HEK293T (cell line): ENCODE results near the gene FGFR2.

Experiments
- CTCF ChIA-PET: fragments of 350-600 bp; formaldehyde crosslinking; extraction: SDS; loops from one replicate; lab custom pipeline; 2021; ENCODE audit warnings: antibody characterized with exemption, inconsistent platforms; lab: Yijun Ruan, JAX
- POLR2A ChIA-PET: fragments of 350-600 bp; formaldehyde crosslinking; extraction: SDS; loops from one replicate; lab custom pipeline; 2020; ENCODE audit warnings: antibody characterized with exemption, inconsistent platforms; lab: Yijun Ruan, JAX
- DNase-seq: peaks from one replicate; pipeline ENCODE4 v3.0.0; 2012; ENCODE audit warnings: mixed read lengths; ENCODE audit errors: extremely low spot score
- ARNT ChIP-seq: fragments of 450-650 bp; IDR thresholded peaks from 2 replicates; pipeline ENCODE4 v1.6.1; 2017; ENCODE audit warnings: mild to moderate bottlenecking
- BHLHE40 ChIP-seq: fragments of 450-650 bp; IDR thresholded peaks from 2 replicates; pipeline ENCODE4 v1.6.1; 2016; ENCODE audit warnings: mild to moderate bottlenecking, moderate library complexity, borderline replicate concordance
- CTBP1 ChIP-seq: fragments of 450-650 bp; IDR thresholded peaks from 2 replicates; pipeline ENCODE4 v1.6.1; 2016; ENCODE audit warnings: borderline replicate concordance
- ELF4 ChIP-seq: fragments of 450-650 bp; IDR thresholded peaks from 2 replicates; pipeline ENCODE4 v1.6.1; 2017; ENCODE audit warnings: antibody characterized with exemption
- FOXA1 ChIP-seq: fragments of 450-650 bp; IDR thresholded peaks from 2 replicates; pipeline ENCODE4 v1.6.1; 2016; ENCODE audit warnings: mild to moderate bottlenecking
- FOXK2 ChIP-seq: fragments of 450-650 bp; IDR thresholded peaks from 2 replicates; pipeline ENCODE4 v1.6.1; 2016; ENCODE audit warnings: mild to moderate bottlenecking
- FOXM1 ChIP-seq: fragments of 450-650 bp; IDR thresholded peaks from 2 replicates; pipeline ENCODE4 v1.6.1; 2017; ENCODE audit warnings: mild to moderate bottlenecking, borderline replicate concordance
- HDGF ChIP-seq: fragments of 450-650 bp; IDR thresholded peaks from 2 replicates; pipeline ENCODE4 v1.6.1; 2017; ENCODE audit warnings: antibody characterized with exemption, borderline replicate concordance
- L3MBTL2 ChIP-seq: fragments of 450-650 bp; conservative IDR thresholded peaks from 2 replicates; pipeline ENCODE4 v1.6.1; 2016; ENCODE audit warnings: mild to moderate bottlenecking
- LEF1 ChIP-seq: fragments of 450-650 bp; IDR thresholded peaks from 2 replicates; pipeline ENCODE4 v1.6.1; 2017; ENCODE audit warnings: mild to moderate bottlenecking, borderline replicate concordance
- NFRKB ChIP-seq: fragments of 450-650 bp; IDR thresholded peaks from 2 replicates; pipeline ENCODE4 v1.6.1; 2016; ENCODE audit warnings: mild to moderate bottlenecking, moderate library complexity
- PKNOX1 ChIP-seq: fragments of 450-650 bp; IDR thresholded peaks from 2 replicates; pipeline ENCODE4 v1.6.1; 2016
- SP1 ChIP-seq: fragments of 450-650 bp; IDR thresholded peaks from 2 replicates; pipeline ENCODE4 v1.6.1; 2017
- SUZ12 ChIP-seq: fragments of 450-650 bp; IDR thresholded peaks from 2 replicates; pipeline ENCODE4 v1.6.1; 2016; ENCODE audit warnings: mild to moderate bottlenecking
- TARDBP ChIP-seq: fragments of 450-650 bp; IDR thresholded peaks from 2 replicates; pipeline ENCODE4 v1.6.1; 2016
- ZNF384 ChIP-seq: fragments of 450-650 bp; IDR thresholded peaks from 2 replicates; pipeline ENCODE4 v1.6.1; 2016

FGFR2 gene

DNA sequence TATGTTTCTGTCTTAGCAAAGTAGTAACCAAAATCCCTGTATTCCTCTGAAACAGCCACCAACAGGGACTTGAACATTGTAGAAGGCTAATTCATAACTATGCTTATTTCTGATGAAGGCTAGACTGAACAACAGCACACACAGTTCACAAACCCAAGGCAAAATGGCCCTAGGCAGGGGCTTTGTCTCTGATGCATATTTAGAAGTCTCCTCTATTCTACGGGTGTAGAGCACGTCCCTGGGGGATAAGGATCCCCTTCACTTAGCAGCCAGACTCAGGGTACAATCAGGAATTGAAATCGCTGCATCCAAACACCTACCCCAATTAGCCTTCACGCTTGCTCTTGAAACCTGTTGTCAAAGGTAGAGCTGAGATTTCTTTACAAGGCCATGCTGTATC, 45.5 kb downstream of the FGFR2 start:
- POLR2A ChIA-PET = no interaction called here
- CTCF ChIA-PET = no interaction called here
- TF ChIP-seq SUZ12 (no peak), ELF4 (no peak), FOXA1 (no peak), FOXK2 (no peak), BHLHE40 (no peak), FOXM1 (no peak), HDGF (no peak), LEF1 (no peak), L3MBTL2 (no peak), CTBP1 (no peak), SP1 (no peak)

GRCh38 chr10:121551210-121551885, 46.9 kb downstream of the FGFR2 start:
- DNase-seq = no peak
- TF ChIP-seq NFRKB (no peak), SUZ12 (no peak), FOXM1 (no peak), FOXA1 (no peak), SP1 (no peak), L3MBTL2 (no peak)
- POLR2A ChIA-PET = no interaction called here
- CTCF ChIA-PET = no interaction called here

More for the DNA sequence above, 45.5 kb downstream of the FGFR2 start:
- no peak for DNase-seq

GRCh38 chr10:121544301-121544869, 53.9 kb downstream of the FGFR2 start:
- POLR2A ChIA-PET = no interaction called here
- DNase-seq = no peak
- CTCF ChIA-PET = no interaction called here
- TF ChIP-seq LEF1 = no peak

DNA sequence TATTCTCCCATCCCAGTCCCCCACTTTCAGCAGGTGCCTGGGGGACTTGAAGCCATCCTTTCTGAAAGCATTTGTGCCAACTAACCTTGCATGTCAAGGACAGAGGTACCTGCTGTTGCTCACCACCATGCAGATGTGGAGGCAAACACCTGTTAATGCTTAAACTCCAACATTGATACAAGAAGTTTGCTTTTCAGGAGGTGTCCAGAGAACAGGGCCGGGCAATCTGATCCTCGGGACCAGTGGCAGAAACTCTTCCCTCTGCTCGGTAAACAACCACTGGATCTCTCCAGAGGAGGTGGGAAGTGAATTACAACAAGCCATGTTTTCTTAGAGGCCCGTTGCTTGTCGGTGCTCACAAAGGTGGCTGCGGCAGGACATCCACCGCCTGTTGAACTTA, 54.7 kb downstream of the FGFR2 start:
- no peak for DNase-seq
- ChIA-PET CTCF (no interaction called here), POLR2A (no interaction called here)
- TF ChIP-seq HDGF = no peak
- TF ChIP-seq BHLHE40 = no peak
- no peak for TF ChIP-seq CTBP1
- no peak for TF ChIP-seq TARDBP
- TF ChIP-seq SUZ12 = no peak
- TF ChIP-seq SP1 = no peak
- no peak for TF ChIP-seq FOXK2

- no peak for TF ChIP-seq SP1
- no peak for TF ChIP-seq NFRKB
- no peak for TF ChIP-seq FOXM1
- no peak for TF ChIP-seq FOXA1
- no peak for TF ChIP-seq ZNF384
- TF ChIP-seq CTBP1 = no peak
- TF ChIP-seq HDGF = no peak
- no peak for TF ChIP-seq SUZ12
- no peak for TF ChIP-seq ELF4
- no peak for TF ChIP-seq ARNT
- TF ChIP-seq LEF1 = no peak
- no peak for TF ChIP-seq PKNOX1
- ChIA-PET CTCF (no interaction called here), POLR2A (no interaction called here)
- no peak for DNase-seq
These were observed 56.7 kb downstream of the FGFR2 start for GRCh38 chr10:121541450-121542120.

DNA sequence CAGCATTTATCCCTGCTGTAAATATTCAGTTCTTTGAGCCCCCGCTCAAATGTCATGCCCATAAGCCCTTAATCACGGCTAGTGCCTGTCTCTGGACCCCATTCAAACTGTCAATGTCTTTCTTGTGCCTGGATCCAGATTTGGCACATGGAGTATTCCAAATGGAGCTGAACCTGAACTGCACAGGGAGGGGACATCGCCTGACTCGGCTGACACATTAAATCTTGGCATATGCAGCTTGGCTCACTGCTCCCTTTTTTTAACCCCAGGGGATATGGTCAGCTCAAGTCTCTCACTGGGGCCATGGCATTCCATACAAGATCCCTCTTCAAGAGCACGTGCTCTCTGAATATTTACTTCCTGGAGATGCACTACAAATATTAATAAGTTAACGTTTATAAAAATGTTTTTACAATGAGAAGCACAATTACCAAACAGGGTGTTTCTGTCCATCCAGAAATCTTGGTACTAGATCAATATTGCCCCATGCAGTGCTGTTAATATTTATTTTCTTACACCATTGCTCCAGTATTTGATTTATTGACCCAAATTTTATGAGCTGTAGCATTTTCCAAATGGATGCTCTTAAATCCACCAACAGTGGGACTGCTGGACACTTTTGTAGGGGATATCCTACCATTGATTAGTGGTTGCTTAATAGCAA, 57.4 kb downstream of the FGFR2 start:
- POLR2A ChIA-PET = no interaction called here
- TF ChIP-seq FOXK2 (no peak), ELF4 (no peak), SP1 (no peak), FOXM1 (no peak), SUZ12 (no peak), NFRKB (no peak), FOXA1 (no peak), LEF1 (no peak), PKNOX1 (no peak), ARNT (no peak)
- DNase-seq = no peak
- CTCF ChIA-PET = no interaction called here

- CTCF ChIA-PET = no interaction called here
- no peak for TF ChIP-seq CTBP1
- TF ChIP-seq SP1 = no peak
- TF ChIP-seq L3MBTL2 = no peak
- no peak for TF ChIP-seq NFRKB
- no peak for TF ChIP-seq ZNF384
- no peak for TF ChIP-seq FOXM1
- no peak for TF ChIP-seq SUZ12
- no peak for TF ChIP-seq FOXA1
- no peak for DNase-seq
- POLR2A ChIA-PET = no interaction called here
These were observed 58.5 kb downstream of the FGFR2 start for GRCh38 chr10:121539786-121540185.
